22Rv1 (cell line): ENCODE data around the gene INO80.

Experiments used
- ZFX ChIP-seq: fragments of 450-650 bp; IDR thresholded peaks from 2 replicates; pipeline ENCODE4 v1.6.1; 2017; ENCODE audit warnings: antibody characterized with exemption, borderline replicate concordance
- TF ChIP-seq, protein P1 (sequence below): fragments of 450-650 bp; IDR thresholded peaks from 2 replicates; pipeline ENCODE4 v1.5.1; 2017; ENCODE audit warnings: mild to moderate bottlenecking

DNA sequence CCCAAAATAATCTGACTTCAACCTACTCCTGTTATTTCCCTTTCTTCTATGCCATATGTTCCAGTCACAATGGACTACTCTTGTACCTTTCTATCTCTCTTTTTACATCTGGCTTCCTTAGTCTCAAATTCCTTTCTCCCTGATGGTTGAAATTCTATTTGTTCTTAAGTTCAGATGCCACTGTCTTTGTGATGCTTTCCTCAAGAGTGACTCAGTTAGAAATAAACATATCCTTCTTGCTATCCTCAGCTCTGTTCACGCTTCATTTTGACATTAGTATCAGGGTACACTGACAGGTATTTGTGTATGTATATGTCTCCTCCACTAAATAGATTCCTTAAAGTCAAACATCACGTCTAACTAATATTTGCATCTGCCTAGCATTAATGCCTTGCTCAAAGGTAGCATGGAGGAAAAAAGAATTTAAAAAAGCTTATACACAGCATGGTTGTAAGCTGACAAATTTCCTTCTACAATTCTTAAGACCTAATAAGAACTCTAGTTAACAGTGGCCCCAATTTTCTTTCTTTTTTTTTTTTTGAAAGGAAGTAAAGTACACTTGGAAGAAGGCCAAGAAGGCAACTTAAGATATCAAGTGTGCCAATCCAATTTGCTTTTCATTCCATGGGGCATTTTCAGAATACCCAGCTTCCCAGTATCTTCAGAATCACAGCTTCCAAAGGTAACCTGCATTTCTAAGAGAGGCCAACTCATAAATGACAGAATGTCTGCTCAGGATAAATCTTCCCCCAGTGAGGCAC lies 104.8 kb downstream of the INO80 start:
- TF ChIP-seq, protein P1, sequence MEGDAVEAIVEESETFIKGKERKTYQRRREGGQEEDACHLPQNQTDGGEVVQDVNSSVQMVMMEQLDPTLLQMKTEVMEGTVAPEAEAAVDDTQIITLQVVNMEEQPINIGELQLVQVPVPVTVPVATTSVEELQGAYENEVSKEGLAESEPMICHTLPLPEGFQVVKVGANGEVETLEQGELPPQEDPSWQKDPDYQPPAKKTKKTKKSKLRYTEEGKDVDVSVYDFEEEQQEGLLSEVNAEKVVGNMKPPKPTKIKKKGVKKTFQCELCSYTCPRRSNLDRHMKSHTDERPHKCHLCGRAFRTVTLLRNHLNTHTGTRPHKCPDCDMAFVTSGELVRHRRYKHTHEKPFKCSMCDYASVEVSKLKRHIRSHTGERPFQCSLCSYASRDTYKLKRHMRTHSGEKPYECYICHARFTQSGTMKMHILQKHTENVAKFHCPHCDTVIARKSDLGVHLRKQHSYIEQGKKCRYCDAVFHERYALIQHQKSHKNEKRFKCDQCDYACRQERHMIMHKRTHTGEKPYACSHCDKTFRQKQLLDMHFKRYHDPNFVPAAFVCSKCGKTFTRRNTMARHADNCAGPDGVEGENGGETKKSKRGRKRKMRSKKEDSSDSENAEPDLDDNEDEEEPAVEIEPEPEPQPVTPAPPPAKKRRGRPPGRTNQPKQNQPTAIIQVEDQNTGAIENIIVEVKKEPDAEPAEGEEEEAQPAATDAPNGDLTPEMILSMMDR, result no peak
- no peak for TF ChIP-seq ZFX
